SK-N-SH (cell line): ENCODE measurements around the gene KRTAP15-1. TPM values are rescaled to one million over a fixed set of nuclear protein-coding genes. Genes with fewer than 3 reads are reported as not detected.

ENCODE experiments used
- CTCF ChIA-PET: fragments of 300-600, 350-600 bp; formaldehyde crosslinking; extraction: SDS; loops from one replicate; lab custom pipeline; 2021; lab: Yijun Ruan, JAX
- POLR2A ChIA-PET: fragments of 350-600 bp; sonication (Branson Sonifier 250); formaldehyde crosslinking; extraction: SDS; loops from one replicate; lab custom pipeline; 2020; ENCODE audit warnings: antibody characterized with exemption, inconsistent platforms; lab: Yijun Ruan, JAX
- DNase-seq: peaks from one replicate; pipeline ENCODE4 v3.0.0; 2012
- H2AFZ ChIP-seq: fragments of 200-600 bp; sonication (generic); 2 replicates; pipeline ENCODE4 v1.8.1; 2016; ENCODE audit warnings: antibody characterized with exemption, mild to moderate bottlenecking, low read depth
- H3F3A ChIP-seq: fragments of 200-600 bp; sonication (generic); replicated peaks from 2 replicates; pipeline ENCODE3; 2016; ENCODE audit warnings: antibody characterized with exemption, mild to moderate bottlenecking; ENCODE audit not compliant: insufficient read depth
- H3K27ac ChIP-seq, 2 experiments: fragments of 200-500 bp in 1 of 2; fragments of 200-600 bp in 1 of 2; sonication (Bioruptor generic) in 1 of 2; sonication (generic), shearing (Covaris generic) in 1 of 2; 2 replicates each; pipeline versions ENCODE4 v1.5.1 to v1.6.1; 2014 to 2016; ENCODE audit warnings: low read depth in 2 of 2, inconsistent platforms in 1 of 2, low read length in 1 of 2, mild to moderate bottlenecking in 1 of 2, mixed read lengths in 1 of 2
- H3K27me3 ChIP-seq: fragments of 200-600 bp; sonication (generic), shearing (Covaris generic); 2 replicates; pipeline ENCODE4 v1.6.1; 2016; ENCODE audit warnings: mixed run types; ENCODE audit not compliant: insufficient read depth
- H3K36me3 ChIP-seq, 2 experiments: fragments of 200-500 bp in 1 of 2; fragments of 200-600 bp in 1 of 2; sonication (Bioruptor generic) in 1 of 2; sonication (generic) in 1 of 2; replicated peaks in 1 of 2; 2 replicates each; pipeline versions ENCODE3 to v1.5.1; 2014 to 2016; ENCODE audit warnings: low read length in 1 of 2, mild to moderate bottlenecking in 1 of 2; ENCODE audit not compliant: insufficient read depth in 2 of 2, control insufficient read depth in 1 of 2
- H3K4me1 ChIP-seq, 2 experiments: fragments of 200-500 bp in 1 of 2; fragments of 200-600 bp in 1 of 2; sonication (Bioruptor generic) in 1 of 2; sonication (generic), shearing (Covaris generic) in 1 of 2; 2 replicates each; pipeline versions ENCODE4 v1.5.1 to v1.6.1; 2014 to 2016; ENCODE audit warnings: low read depth in 1 of 2, low read length in 1 of 2, mixed run types in 1 of 2; ENCODE audit not compliant: insufficient read depth in 2 of 2, control insufficient read depth in 1 of 2
- H3K4me2 ChIP-seq: fragments of 200-600 bp; sonication (generic), shearing (Covaris generic); 2 replicates; pipeline ENCODE4 v1.6.1; 2017; ENCODE audit warnings: mixed run types
- H3K4me3 ChIP-seq, 2 experiments: fragments of 200-500 bp in 1 of 2; fragments of 200-600 bp in 1 of 2; sonication (Bioruptor generic) in 1 of 2; sonication (generic), shearing (Covaris generic) in 1 of 2; 2 replicates each; pipeline versions ENCODE4 v1.5.1 to v1.8.1; 2014 to 2016; ENCODE audit warnings: low read depth in 2 of 2, inconsistent platforms in 1 of 2, low read length in 1 of 2, mild to moderate bottlenecking in 1 of 2, mixed read lengths in 1 of 2, moderate library complexity in 1 of 2
- H3K79me2 ChIP-seq: fragments of 200-600 bp; sonication (generic); 2 replicates; pipeline ENCODE4 v1.8.1; 2017; ENCODE audit warnings: mild to moderate bottlenecking; ENCODE audit not compliant: insufficient read depth
- H3K9ac ChIP-seq: fragments of 200-600 bp; sonication (generic); 2 replicates; pipeline ENCODE4 v1.6.1; 2017; ENCODE audit warnings: mixed run types
- H3K9me2 ChIP-seq: fragments of 200-600 bp; sonication (generic); 2 replicates; pipeline ENCODE4 v1.6.1; 2017; ENCODE audit warnings: mixed run types
- H3K9me3 ChIP-seq: fragments of 200-600 bp; sonication (generic); 2 replicates; pipeline ENCODE4 v1.6.1; 2017; ENCODE audit warnings: mixed run types, mild to moderate bottlenecking, moderate library complexity
- H4K20me1 ChIP-seq: fragments of 200-600 bp; sonication (generic); 2 replicates; pipeline ENCODE4 v1.6.1; 2017; ENCODE audit warnings: mild to moderate bottlenecking, mixed run types; ENCODE audit not compliant: insufficient read depth
- ELF1 ChIP-seq: IDR thresholded peaks from 2 replicates; pipeline ENCODE4 v1.4.0; 2012
- EZH2phosphoT487 ChIP-seq: fragments of 200-600 bp; sonication (generic); IDR thresholded peaks from 2 replicates; pipeline ENCODE4 v1.6.1; 2017; ENCODE audit warnings: low read depth, mixed run types, mild to moderate bottlenecking, antibody characterized with exemption, moderate library complexity, borderline replicate concordance
- GATA2 ChIP-seq: sonication (generic); formaldehyde crosslinking; IDR thresholded peaks from 2 replicates; pipeline ENCODE4 v1.5.0; 2020; ENCODE audit warnings: mild to moderate bottlenecking, missing genetic modification reagents
- IRF3 ChIP-seq: fragments of 150-350 bp; IDR thresholded peaks from 2 replicates; pipeline ENCODE4 v1.6.1; 2016; ENCODE audit warnings: mild to moderate bottlenecking, low read depth, low read length
- MEF2A ChIP-seq: IDR thresholded peaks from 2 replicates; pipeline ENCODE4 v1.4.0; 2012; ENCODE audit warnings: low read depth, borderline replicate concordance
- NRF1 ChIP-seq: IDR thresholded peaks from 2 replicates; pipeline ENCODE4 v1.6.1; 2012; ENCODE audit warnings: low read depth, mild to moderate bottlenecking, low read length
- POLR2AphosphoS5 ChIP-seq: IDR thresholded peaks from 2 replicates; pipeline ENCODE4 v1.6.1; 2012; ENCODE audit warnings: low read depth, low read length
- RAD21 ChIP-seq: IDR thresholded peaks from 2 replicates; pipeline ENCODE4 v1.6.1; 2012; ENCODE audit warnings: mild to moderate bottlenecking, low read length
- REST ChIP-seq: IDR thresholded peaks from 2 replicates; pipeline ENCODE4 v1.6.1; 2012; ENCODE audit warnings: mild to moderate bottlenecking, low read depth, low read length, moderate library complexity
- RXRA ChIP-seq: IDR thresholded peaks from 2 replicates; pipeline ENCODE4 v1.4.0; 2012; ENCODE audit warnings: low read depth, mild to moderate bottlenecking, borderline replicate concordance
- SMC3 ChIP-seq: IDR thresholded peaks from 2 replicates; pipeline ENCODE4 v1.6.1; 2012; ENCODE audit warnings: low read depth, low read length, improper control_type of control experiment
- TAF1 ChIP-seq: IDR thresholded peaks from 2 replicates; pipeline ENCODE4 v1.6.1; 2012; ENCODE audit warnings: low read depth, mild to moderate bottlenecking, low read length, moderate library complexity, borderline replicate concordance
- WGBS: methylation state at CpG from one replicate; pipeline ENCODE4 v1.1.6; 2017; ENCODE audit warnings: low lambda C conversion rate; 5-methylcytosine and 5-hydroxymethylcytosine counted together
- polyA plus RNA-seq, 3 experiments: library from polyadenylated mRNA; depleted of rRNA; stranded (reverse); fragments of >200 nt; gene quantifications; 2 replicates each; pipeline ENCODE4 v1.2.3, GENCODE V29; 2012

KRTAP15-1 gene
- polyA plus RNA-seq, 1 of the 3 experiments (the other 2 are of a cell fraction): not detected

GRCh38 chr21:30479259-30479658 lies 39.2 kb downstream of the KRTAP15-1 start:
- Histone ChIP-seq H3K27me3 (no peaks in the 10 kb centered on the region), H3K9me2 (no peaks in the 10 kb centered on the region), H2AFZ (no peak overlapping the region), H3K4me1 (no peaks in the 10 kb centered on the region), H3K4me2 (no peak overlapping the region), H3F3A (no peaks in the 10 kb centered on the region), H3K4me3 (no peak overlapping the region), H3K9ac (no peak overlapping the region), H3K27ac (no peak overlapping the region), H3K79me2 (no peaks in the 10 kb centered on the region), H3K36me3 (no peaks in the 10 kb centered on the region), H4K20me1 (no peaks in the 10 kb centered on the region), H3K9me3 (peaks cover 3% of the 10 kb centered on the region; the same call in 1 of the 2 replicates)
- ChIA-PET CTCF (no interaction called here), POLR2A (no interaction called here)
- no peak for DNase-seq
- 2% methylated on average over 4 of the region's 4 CpGs for WGBS
- TF ChIP-seq RAD21 (no peak), TAF1 (no peak), REST (no peak), GATA2 (CRISPR knock-in tag) (no peak), RXRA (no peak), ELF1 (no peak), POLR2AphosphoS5 (no peak)

GRCh38 chr21:30480145-30480544 lies 40.1 kb downstream of the KRTAP15-1 start, which contains the start of gene KRTAP19-1:
Gene KRTAP19-1 (minus strand): TSS chr21:30480367. CDS start chr21:30480317, 50 bp downstream.
- Histone ChIP-seq H3K79me2 (no peaks in the 10 kb centered on the region), H4K20me1 (no peaks in the 10 kb centered on the region), H3K27ac (no peak within 1 kb of the TSS), H3K9me3 (peaks cover 3% of the 10 kb centered on the region; the same call in 1 of the 2 replicates), H3K4me1 (no peaks in the 10 kb centered on the region), H3K36me3 (no peaks in the 10 kb centered on the region), H3K9ac (no peak within 1 kb of the TSS), H3K9me2 (no peaks in the 10 kb centered on the region), H3K27me3 (no peaks in the 10 kb centered on the region), H2AFZ (no peak within 1 kb of the TSS), H3F3A (no peaks in the 10 kb centered on the region), H3K4me2 (no peak within 1 kb of the TSS), H3K4me3 (no peak within 1 kb of the TSS)
- TF ChIP-seq MEF2A (no peak), SMC3 (no peak), IRF3 (no peak), NRF1 (no peak), EZH2phosphoT487 (no peak)
- 0% methylated on average over 4 of the region's 7 CpGs for WGBS
- no peak for DNase-seq
- ChIA-PET POLR2A (no interaction called here), CTCF (interaction anchor here (0.6 kb wide), 2 partner anchors 16 to 471 kb away, joined by 4 read pairs; no protein-coding TSS in a partner anchor)
